ENCODE measurements around the gene METTL16.
"Not testable (repeated sequence)": the region's sequence is repeated elsewhere in the genome, so short reads cannot be mapped to it uniquely, and the experiment has no call there.

Gene METTL16

DNA sequence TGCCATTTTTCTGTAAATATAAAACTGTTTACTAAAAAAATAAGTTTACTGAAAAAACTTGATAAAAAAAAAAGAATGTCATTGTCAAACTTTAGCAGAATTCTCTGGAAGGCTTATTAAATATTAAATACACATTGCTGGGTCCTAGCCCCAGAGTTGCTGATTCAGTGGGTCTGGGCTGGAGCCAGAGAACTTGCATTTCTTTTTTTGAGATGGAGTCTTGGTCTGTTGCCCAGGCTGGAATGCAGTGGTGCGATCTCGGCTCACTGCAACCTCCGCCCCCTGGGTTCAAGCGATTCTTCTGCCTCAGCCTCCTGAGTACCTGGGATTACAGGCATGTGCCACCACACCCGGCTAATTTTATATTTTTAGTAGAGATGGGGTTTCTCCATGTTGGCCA lies 25.9 kb upstream of the METTL16 start:
- not testable (repeated sequence) for H3K4me3 ChIP-seq (ENCODE audit: low read depth, low read length); H3K9me3 ChIP-seq (ENCODE audit: control insufficient read depth, insufficient read depth, low read depth, low read length); H3K4me1 ChIP-seq (ENCODE audit: control insufficient read depth, insufficient read depth, low read length); H3K27ac ChIP-seq (ENCODE audit: low read depth, low read length); H3K36me3 ChIP-seq (ENCODE audit: control insufficient read depth, insufficient read depth, low read length); H3K27me3 ChIP-seq (ENCODE audit: control insufficient read depth, insufficient read depth, low read length); H3K9ac ChIP-seq (ENCODE audit: low read length)

- H3K36me3 ChIP-seq (ENCODE audit: control insufficient read depth, insufficient read depth, low read length), result no peaks in the 10 kb centered on the region
- H3K4me3 ChIP-seq (ENCODE audit: low read depth, low read length), result no peak overlapping the region
- no peaks in the 10 kb centered on the region for H3K4me1 ChIP-seq (ENCODE audit: control insufficient read depth, insufficient read depth, low read length)
- no peaks in the 10 kb centered on the region for H3K27me3 ChIP-seq (ENCODE audit: control insufficient read depth, insufficient read depth, low read length)
- no peak overlapping the region for H3K9ac ChIP-seq (ENCODE audit: low read length)
- 0 out of 2 replicates have a peak, but pooled peaks cover 3% of the 10 kb centered on the region for H3K9me3 ChIP-seq (ENCODE audit: control insufficient read depth, insufficient read depth, low read depth, low read length)
- H3K27ac ChIP-seq (ENCODE audit: low read depth, low read length), result no peak overlapping the region
Measured at GRCh38 chr17:2532146-2532720, 20.5 kb upstream of the METTL16 start.

- H3K4me1 ChIP-seq (ENCODE audit: control insufficient read depth, insufficient read depth, low read length); H3K27ac ChIP-seq (ENCODE audit: low read depth, low read length); H3K27me3 ChIP-seq (ENCODE audit: control insufficient read depth, insufficient read depth, low read length); H3K4me3 ChIP-seq (ENCODE audit: low read depth, low read length); H3K9ac ChIP-seq (ENCODE audit: low read length); H3K9me3 ChIP-seq (ENCODE audit: control insufficient read depth, insufficient read depth, low read depth, low read length); H3K36me3 ChIP-seq (ENCODE audit: control insufficient read depth, insufficient read depth, low read length): not testable (repeated sequence)
Measured at GRCh38 chr17:2531243-2531954, 19.7 kb upstream of the METTL16 start.

DNA sequence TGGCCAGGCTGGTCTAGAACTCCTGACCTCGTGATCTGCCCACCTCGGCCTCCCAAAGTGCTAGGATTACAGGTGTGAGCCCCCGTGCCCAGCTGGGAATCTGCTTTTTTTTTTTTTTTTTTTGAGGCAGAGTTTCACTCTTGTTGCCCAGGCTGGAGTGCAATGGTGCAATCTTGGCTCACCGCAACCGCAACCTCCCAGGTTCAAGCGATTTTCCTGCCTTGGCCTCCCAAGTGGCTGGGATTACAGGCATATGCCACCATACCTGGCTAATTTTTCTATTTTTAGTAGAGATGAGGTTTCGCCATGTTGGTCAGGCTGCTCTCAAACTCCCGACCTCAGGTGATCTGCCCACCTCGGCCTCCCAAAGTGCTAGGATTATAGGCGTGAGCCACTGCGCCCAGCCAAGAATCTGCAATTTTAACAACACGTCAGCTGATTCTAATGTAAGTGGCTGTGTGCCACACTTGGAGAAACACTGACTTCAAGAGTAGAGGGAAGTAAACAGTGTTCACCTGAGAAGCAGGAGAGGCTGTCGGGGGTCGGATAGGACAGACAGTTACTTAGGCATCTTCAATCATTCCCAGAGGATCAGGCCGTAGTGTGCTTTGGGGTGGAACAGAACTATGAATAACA lies 10.2 kb upstream of the METTL16 start:
- H3K9me3 ChIP-seq (ENCODE audit: control insufficient read depth, insufficient read depth, low read depth, low read length); H3K4me3 ChIP-seq (ENCODE audit: low read depth, low read length); H3K36me3 ChIP-seq (ENCODE audit: control insufficient read depth, insufficient read depth, low read length); H3K9ac ChIP-seq (ENCODE audit: low read length); H3K4me1 ChIP-seq (ENCODE audit: control insufficient read depth, insufficient read depth, low read length); H3K27ac ChIP-seq (ENCODE audit: low read depth, low read length); H3K27me3 ChIP-seq (ENCODE audit: control insufficient read depth, insufficient read depth, low read length): not testable (repeated sequence)

DNA sequence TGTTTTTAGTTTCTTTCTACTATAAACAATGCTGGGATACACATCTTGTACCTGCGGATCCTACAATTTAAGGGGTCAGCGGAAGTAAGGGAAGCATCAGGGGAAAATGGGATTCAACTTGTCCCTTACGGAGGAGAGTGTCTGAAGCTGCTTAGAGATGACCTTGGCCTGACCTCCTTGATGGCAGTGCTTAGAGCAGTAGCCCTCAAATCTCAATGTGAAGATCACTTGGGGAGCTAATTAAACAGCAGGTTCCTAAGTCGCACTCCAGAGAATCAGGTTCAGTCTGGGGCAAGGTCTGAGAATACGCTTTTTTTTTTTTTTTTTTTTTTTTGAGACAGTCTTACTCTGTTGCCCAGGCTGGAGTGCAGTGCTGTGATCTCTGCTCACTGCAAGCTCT lies 9.6 kb upstream of the METTL16 start:
- Histone ChIP-seq H3K36me3 (ENCODE audit: control insufficient read depth, insufficient read depth, low read length) (no peaks in the 10 kb centered on the region), H3K9ac (ENCODE audit: low read length) (no peak overlapping the region), H3K27ac (ENCODE audit: low read depth, low read length) (no peak overlapping the region), H3K4me3 (ENCODE audit: low read depth, low read length) (no peak overlapping the region), H3K4me1 (ENCODE audit: control insufficient read depth, insufficient read depth, low read length) (no peaks in the 10 kb centered on the region), H3K27me3 (ENCODE audit: control insufficient read depth, insufficient read depth, low read length) (no peaks in the 10 kb centered on the region), H3K9me3 (ENCODE audit: control insufficient read depth, insufficient read depth, low read depth, low read length) (no peaks in the 10 kb centered on the region)

DNA sequence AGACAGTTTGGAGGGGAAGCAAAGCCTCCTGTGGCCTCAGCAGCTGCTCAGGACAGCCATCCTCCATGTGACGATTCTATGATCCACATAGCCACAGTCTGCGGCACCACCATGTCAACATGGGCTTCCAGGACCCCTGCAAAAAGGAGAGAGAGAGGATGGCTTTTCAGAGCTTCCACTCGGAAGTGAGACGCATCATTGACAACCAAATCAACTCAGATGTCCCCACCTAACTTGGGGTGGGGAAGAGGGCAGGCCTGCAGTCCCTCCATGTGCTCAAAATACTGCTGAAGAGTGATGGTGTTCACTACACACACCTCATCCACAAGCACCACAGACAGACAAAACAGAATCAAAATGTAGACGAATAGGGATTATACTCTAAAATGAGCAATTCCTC lies 5.9 kb upstream of the METTL16 start:
- Histone ChIP-seq H3K9ac (ENCODE audit: low read length) (no peak overlapping the region), H3K4me3 (ENCODE audit: low read depth, low read length) (no peak overlapping the region), H3K36me3 (ENCODE audit: control insufficient read depth, insufficient read depth, low read length) (no peaks in the 10 kb centered on the region), H3K27me3 (ENCODE audit: control insufficient read depth, insufficient read depth, low read length) (no peaks in the 10 kb centered on the region), H3K4me1 (ENCODE audit: control insufficient read depth, insufficient read depth, low read length) (no peaks in the 10 kb centered on the region), H3K9me3 (ENCODE audit: control insufficient read depth, insufficient read depth, low read depth, low read length) (no peaks in the 10 kb centered on the region), H3K27ac (ENCODE audit: low read depth, low read length) (no peak overlapping the region)

GRCh38 chr17:2511138-2511461 lies 588 bp downstream of the METTL16 start:
- H3K4me1 ChIP-seq (ENCODE audit: control insufficient read depth, insufficient read depth, low read length), result no peaks in the 10 kb centered on the region
- peak overlapping the region; percentile 99 for H3K9ac ChIP-seq (ENCODE audit: low read length)
- H3K36me3 ChIP-seq (ENCODE audit: control insufficient read depth, insufficient read depth, low read length), result peaks cover 12% of the 10 kb centered on the region
- H3K4me3 ChIP-seq (ENCODE audit: low read depth, low read length), result peak overlapping the region; percentile 89
- H3K27me3 ChIP-seq (ENCODE audit: control insufficient read depth, insufficient read depth, low read length), result no peaks in the 10 kb centered on the region
- H3K9me3 ChIP-seq (ENCODE audit: control insufficient read depth, insufficient read depth, low read depth, low read length), result 0 out of 2 replicates have a peak, but pooled peaks cover 4% of the 10 kb centered on the region
- peak overlapping the region; percentile 88 for H3K27ac ChIP-seq (ENCODE audit: low read depth, low read length)

GRCh38 chr17:2510559-2510958 lies 1.1 kb downstream of the METTL16 start:
- peaks cover 15% of the 10 kb centered on the region for H3K36me3 ChIP-seq (ENCODE audit: control insufficient read depth, insufficient read depth, low read length)
- H3K27ac ChIP-seq (ENCODE audit: low read depth, low read length), result no peak overlapping the region
- peaks cover 9% of the 10 kb centered on the region for H3K9me3 ChIP-seq (ENCODE audit: control insufficient read depth, insufficient read depth, low read depth, low read length)
- no peaks in the 10 kb centered on the region for H3K27me3 ChIP-seq (ENCODE audit: control insufficient read depth, insufficient read depth, low read length)
- peak overlapping the region; percentile 89 for H3K4me3 ChIP-seq (ENCODE audit: low read depth, low read length)
- H3K4me1 ChIP-seq (ENCODE audit: control insufficient read depth, insufficient read depth, low read length), result no peaks in the 10 kb centered on the region
- H3K9ac ChIP-seq (ENCODE audit: low read length), result peak overlapping the region; percentile 99

DNA sequence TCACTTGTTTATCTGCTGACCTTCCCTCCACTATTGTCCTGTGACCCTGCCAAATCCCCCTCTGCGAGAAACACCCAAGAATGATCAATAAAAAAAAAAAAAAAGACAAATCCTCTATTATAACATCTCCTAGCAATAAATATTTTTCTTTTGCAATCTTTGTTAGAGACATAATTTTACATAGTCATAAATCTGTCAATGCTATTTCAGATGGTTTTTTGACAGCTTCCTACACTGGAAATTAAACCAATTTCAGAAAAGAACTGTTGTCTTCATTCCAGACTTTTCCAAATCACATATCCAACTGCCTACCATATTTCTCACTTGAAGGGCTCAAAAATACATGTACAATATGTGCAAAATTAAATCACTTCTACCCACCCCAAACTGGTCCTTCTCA lies 3.7 kb downstream of the METTL16 start:
- peaks cover 23% of the 10 kb centered on the region for H3K36me3 ChIP-seq (ENCODE audit: control insufficient read depth, insufficient read depth, low read length)
- H3K27me3 ChIP-seq (ENCODE audit: control insufficient read depth, insufficient read depth, low read length), result no peaks in the 10 kb centered on the region
- H3K9me3 ChIP-seq (ENCODE audit: control insufficient read depth, insufficient read depth, low read depth, low read length), result peaks cover 21% of the 10 kb centered on the region
- no peaks in the 10 kb centered on the region for H3K4me1 ChIP-seq (ENCODE audit: control insufficient read depth, insufficient read depth, low read length)
- no peak overlapping the region for H3K9ac ChIP-seq (ENCODE audit: low read length)
- H3K4me3 ChIP-seq (ENCODE audit: low read depth, low read length), result no peak overlapping the region
- no peak overlapping the region for H3K27ac ChIP-seq (ENCODE audit: low read depth, low read length)

GRCh38 chr17:2507015-2507414 lies 4.7 kb downstream of the METTL16 start:
- H3K27ac ChIP-seq (ENCODE audit: low read depth, low read length); H3K9ac ChIP-seq (ENCODE audit: low read length); H3K27me3 ChIP-seq (ENCODE audit: control insufficient read depth, insufficient read depth, low read length); H3K4me1 ChIP-seq (ENCODE audit: control insufficient read depth, insufficient read depth, low read length); H3K4me3 ChIP-seq (ENCODE audit: low read depth, low read length): not testable (repeated sequence)
- Histone ChIP-seq H3K9me3 (ENCODE audit: control insufficient read depth, insufficient read depth, low read depth, low read length) (peaks cover 21% of the 10 kb centered on the region), H3K36me3 (ENCODE audit: control insufficient read depth, insufficient read depth, low read length) (peaks cover 24% of the 10 kb centered on the region)

- no peak overlapping the region for H3K4me3 ChIP-seq (ENCODE audit: low read depth, low read length)
- H3K27me3 ChIP-seq (ENCODE audit: control insufficient read depth, insufficient read depth, low read length), result no peaks in the 10 kb centered on the region
- no peak overlapping the region for H3K27ac ChIP-seq (ENCODE audit: low read depth, low read length)
- no peak overlapping the region for H3K9ac ChIP-seq (ENCODE audit: low read length)
- peaks cover 21% of the 10 kb centered on the region for H3K9me3 ChIP-seq (ENCODE audit: control insufficient read depth, insufficient read depth, low read depth, low read length)
- peaks cover 43% of the 10 kb centered on the region for H3K36me3 ChIP-seq (ENCODE audit: control insufficient read depth, insufficient read depth, low read length)
- H3K4me1 ChIP-seq (ENCODE audit: control insufficient read depth, insufficient read depth, low read length), result no peaks in the 10 kb centered on the region
Measured at GRCh38 chr17:2503627-2504026, 8.1 kb downstream of the METTL16 start.
